ENCODE data around the gene GLRA3. TPM values are rescaled to one million over a fixed set of nuclear protein-coding genes. Genes with fewer than 3 reads are reported as not detected.

Gene GLRA3
- total and polyA plus RNA-seq, 2 of the 8 experiments (the other 6 are each of a cell fraction or from before 2014, with no cell fraction given): 0.02 TPM; not detected in 1

DNA sequence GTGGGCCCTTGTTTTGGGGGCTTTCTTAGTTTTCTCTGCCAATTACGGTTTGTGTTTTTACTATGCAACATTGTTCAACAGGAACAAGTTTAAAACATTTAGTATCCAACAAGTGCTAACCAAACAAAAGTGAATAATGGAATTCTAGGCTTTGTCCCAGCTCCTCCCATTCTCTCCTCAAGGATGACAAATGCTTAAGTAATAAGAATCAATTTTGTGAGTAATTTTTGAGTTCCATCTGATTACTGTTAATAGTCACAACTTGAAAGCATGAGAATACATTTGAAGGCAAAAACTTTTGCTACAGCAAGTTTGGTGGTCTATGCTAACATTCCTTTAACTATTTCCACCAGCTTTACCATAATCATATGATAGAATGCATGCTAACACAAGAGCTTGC is 228.7 kb downstream of the GLRA3 start:
- no peak overlapping the region for H2AK5ac ChIP-seq (ENCODE audit: low read depth, low read length)
- WGBS, 2 experiments (ENCODE audit: extremely low coverage in 1 of 2, insufficient coverage in 1 of 2, insufficient read length in 1 of 2, insufficient replicate concordance in 2 of 2, low coverage in 1 of 2, low lambda C conversion rate in 2 of 2, missing lambda C conversion rate in 1 of 2): 100% methylated on average over 1 of the region's 1 CpG; no CpG with 5 or more reads in 1 of the 2 experiments
- H2BK120ac ChIP-seq (replicated peaks; ENCODE audit: low read depth, low read length): no peak overlapping the region
- H3K4me1 ChIP-seq (replicated peaks in 1 of 4; ENCODE audit: control insufficient read depth in 3 of 4, insufficient read depth in 4 of 4, low read length in 3 of 4): no peaks in the 10 kb centered on the region
- no peak overlapping the region for H3K56ac ChIP-seq (replicated peaks; ENCODE audit: insufficient read length, low read depth, low read length)
- DNase-seq (ENCODE audit: low read depth in 1 of 2, low spot score in 2 of 2): no peak
- H3K79me1 ChIP-seq (ENCODE audit: low read depth, low read length): no peaks in the 10 kb centered on the region
- no peak overlapping the region for H2AFZ ChIP-seq (ENCODE audit: low read length)
- H3K18ac ChIP-seq (ENCODE audit: extremely low read depth, low read length): no peak overlapping the region
- no peak overlapping the region for H2BK20ac ChIP-seq (ENCODE audit: low read length)
- H3K9me3 ChIP-seq (ENCODE audit: insufficient read depth in 2 of 2, low read depth in 1 of 2, low read length in 1 of 2): no peaks in the 10 kb centered on the region
- H3K36me3 ChIP-seq (ENCODE audit: control insufficient read depth in 2 of 4, insufficient read depth in 4 of 4, low read length in 3 of 4): no peaks in the 10 kb centered on the region
- no peak overlapping the region for H3K27ac ChIP-seq (ENCODE audit: low read depth, low read length)
- H2BK5ac ChIP-seq (ENCODE audit: low read depth, low read length): no peak overlapping the region
- H3K9ac ChIP-seq (replicated peaks in 1 of 4; ENCODE audit: extremely low read depth in 1 of 4, low read depth in 3 of 4, low read length in 3 of 4): no peak overlapping the region
- H3K4me2 ChIP-seq (ENCODE audit: insufficient read depth in 1 of 2, low read depth in 2 of 2, low read length in 2 of 2): no peak overlapping the region
- no peaks in the 10 kb centered on the region for H3K79me2 ChIP-seq (ENCODE audit: control insufficient read depth in 1 of 2, insufficient read depth in 2 of 2, low read length in 2 of 2)
- no peaks in the 10 kb centered on the region for H3K23me2 ChIP-seq (ENCODE audit: low read depth, low read length)
- no peak overlapping the region for H3K14ac ChIP-seq (ENCODE audit: insufficient read length)
- no peak overlapping the region for H4K5ac ChIP-seq (ENCODE audit: insufficient read length, low read depth, low read length)
- FAIRE-seq: no peak
- H3K4me3 ChIP-seq (ENCODE audit: extremely low read depth in 1 of 4, insufficient read depth in 2 of 4, low read depth in 3 of 4, low read length in 4 of 4): no peak overlapping the region
- CTCF ChIA-PET (ENCODE audit: partially characterized antibody): no interaction called here
- no peak overlapping the region for H4K8ac ChIP-seq (ENCODE audit: extremely low read depth, insufficient read depth, low read length)
- no peak overlapping the region for H2BK12ac ChIP-seq (ENCODE audit: low read depth, low read length)
- no peak for TF ChIP-seq EGR1 (IDR thresholded peaks at IDR 0.05; ENCODE audit: borderline replicate concordance, low read depth, low read length)
- no peak for TF ChIP-seq SP1 (IDR thresholded peaks at IDR 0.05; ENCODE audit: low read depth, low read length)
- no peak for TF ChIP-seq SIN3A (conservative IDR thresholded peaks at IDR 0.05 in 1 of 2, IDR thresholded peaks at IDR 0.05 in 1 of 2; ENCODE audit: low read depth in 1 of 2, low read length in 2 of 2)
- no peak for TF ChIP-seq FOSL1 (IDR thresholded peaks at IDR 0.05; ENCODE audit: insufficient read depth, low read depth, low read length)
- TF ChIP-seq, protein P1, sequence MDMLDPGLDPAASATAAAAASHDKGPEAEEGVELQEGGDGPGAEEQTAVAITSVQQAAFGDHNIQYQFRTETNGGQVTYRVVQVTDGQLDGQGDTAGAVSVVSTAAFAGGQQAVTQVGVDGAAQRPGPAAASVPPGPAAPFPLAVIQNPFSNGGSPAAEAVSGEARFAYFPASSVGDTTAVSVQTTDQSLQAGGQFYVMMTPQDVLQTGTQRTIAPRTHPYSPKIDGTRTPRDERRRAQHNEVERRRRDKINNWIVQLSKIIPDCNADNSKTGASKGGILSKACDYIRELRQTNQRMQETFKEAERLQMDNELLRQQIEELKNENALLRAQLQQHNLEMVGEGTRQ (IDR thresholded peaks at IDR 0.05; ENCODE audit: low read length): no peak
- H2BK15ac ChIP-seq (ENCODE audit: low read length): no peak overlapping the region
- no peaks in the 10 kb centered on the region for H3K27me3 ChIP-seq (replicated peaks in 1 of 4; ENCODE audit: control insufficient read depth in 3 of 4, extremely low read depth in 1 of 4, insufficient read depth in 3 of 4, low read length in 3 of 4)
- no peak overlapping the region for H4K91ac ChIP-seq (replicated peaks; ENCODE audit: insufficient read length, low read length)
- no peak overlapping the region for H3K23ac ChIP-seq (ENCODE audit: insufficient read length)
- POLR2A ChIA-PET (ENCODE audit: partially characterized antibody): no interaction called here
- no peak overlapping the region for H3K4ac ChIP-seq (replicated peaks; ENCODE audit: insufficient read length, low read depth, low read length)
- no peaks in the 10 kb centered on the region for H4K20me1 ChIP-seq (replicated peaks in 1 of 2; ENCODE audit: control insufficient read depth in 1 of 2, insufficient read depth in 2 of 2, low read length in 2 of 2)

All from H1 (cell line).